Measurements from ENCODE around the gene SF3B6.

The SF3B6 gene

GRCh38 chr2:24018241-24018640 is 57.9 kb downstream of the SF3B6 start:
- DNase-seq = no peak

- no peak for DNase-seq
Observed at GRCh38 chr2:24017711-24018110, 58.4 kb downstream of the SF3B6 start.
